Natural killer cell (primary cell): ENCODE results near the gene ASAP2. TPM values are rescaled to one million over a fixed set of nuclear protein-coding genes. Genes with fewer than 3 reads are reported as not detected.
A peak's percentile ranks its signal among the peaks of the same experiment; 100 is the strongest.

Source experiments
- ATAC-seq, 3 donors: fragments of 150-1000 bp in 2 of 3; fragments of 200-7000 bp in 1 of 3; cut with Tn5 transposase; 1 replicate in 1 of 3; 2 replicates in 2 of 3; pipeline ENCODE4 v1.10.0; 2021; ENCODE audit warnings: mild to moderate bottlenecking in 2 of 3, moderate library complexity in 2 of 3
- DNase-seq, 2 donors: peaks; one replicate each; pipeline versions ENCODE4 v3.0.0 to v3.0.0-alpha.2; 2013 to 2021; ENCODE audit warnings: mixed read lengths in 1 of 2
- H3K27ac ChIP-seq: one replicate; pipeline ENCODE4 v1.5.1; 2013; ENCODE audit warnings: mild to moderate bottlenecking, low read length
- H3K27me3 ChIP-seq: one replicate; pipeline ENCODE4 v1.6.1; 2013; ENCODE audit warnings: low read length; ENCODE audit not compliant: control insufficient read depth, insufficient read depth
- H3K36me3 ChIP-seq: one replicate; pipeline ENCODE4 v1.6.1; 2013; ENCODE audit warnings: low read length; ENCODE audit not compliant: control insufficient read depth, insufficient read depth
- H3K4me1 ChIP-seq: one replicate; pipeline ENCODE4 v1.6.1; 2013; ENCODE audit warnings: low read length; ENCODE audit not compliant: control insufficient read depth, insufficient read depth
- H3K4me3 ChIP-seq: one replicate; pipeline ENCODE4 v1.5.1; 2013; ENCODE audit warnings: low read length
- H3K9me3 ChIP-seq: one replicate; pipeline ENCODE4 v1.6.1; 2013; ENCODE audit warnings: low read length; ENCODE audit not compliant: control insufficient read depth, insufficient read depth
- H3K27ac Mint-ChIP-seq, 2 donors: one replicate each; pipeline ENCODE4 v1.8.0; 2022; ENCODE audit warnings: mild to moderate bottlenecking in 2 of 2, mixed read lengths in 2 of 2, moderate library complexity in 1 of 2
- H3K27me3 Mint-ChIP-seq, 2 donors: one replicate each; pipeline ENCODE4 v1.8.0; 2022; ENCODE audit warnings: low read depth in 2 of 2, mixed read lengths in 2 of 2
- H3K36me3 Mint-ChIP-seq: one replicate; pipeline ENCODE4 v1.8.0; 2022; ENCODE audit warnings: mixed read lengths
- H3K4me1 Mint-ChIP-seq, 2 donors: one replicate each; pipeline ENCODE4 v1.8.0; 2022; ENCODE audit warnings: mixed read lengths in 2 of 2
- H3K4me3 Mint-ChIP-seq: one replicate; pipeline ENCODE4 v1.8.0; 2022; ENCODE audit warnings: mild to moderate bottlenecking, moderate library complexity, mixed read lengths
- H3K9me3 Mint-ChIP-seq, 2 donors: one replicate each; pipeline ENCODE4 v1.8.0; 2022; ENCODE audit warnings: mixed read lengths in 2 of 2
- WGBS: methylation state at CpG from one replicate; pipeline ENCODE4 v1.1.7; 2013; ENCODE audit warnings: missing lambda C conversion rate; ENCODE audit not compliant: insufficient coverage; 5-methylcytosine and 5-hydroxymethylcytosine counted together
- intact Hi-C: fragments of 100-400 bp; cut with micrococcal nuclease; formaldehyde crosslinking; loops from one replicate; pipeline ENCODE4 v1.14.2; 2022
- total RNA-seq, 4 donors: library from RNA; stranded (reverse); fragments of 120-200 nt in 1 of 4; gene quantifications; one replicate each; pipeline versions ENCODE4 v1.2.3 to v1.2.4, GENCODE V29; 2013 to 2022
- TF ChIP-seq, protein P1 (sequence below): fragments of 200-600 bp; IDR thresholded peaks from one replicate; pipeline ENCODE4 v1.8.0; 2022; ENCODE audit warnings: antibody characterized with exemption

ASAP2 gene
- total RNA-seq, 3 donors from 2014 or later (not counting 1 experiment from before 2014, with no cell fraction given) = 0.20 to 1.8 (median 0.60) TPM

DNA sequence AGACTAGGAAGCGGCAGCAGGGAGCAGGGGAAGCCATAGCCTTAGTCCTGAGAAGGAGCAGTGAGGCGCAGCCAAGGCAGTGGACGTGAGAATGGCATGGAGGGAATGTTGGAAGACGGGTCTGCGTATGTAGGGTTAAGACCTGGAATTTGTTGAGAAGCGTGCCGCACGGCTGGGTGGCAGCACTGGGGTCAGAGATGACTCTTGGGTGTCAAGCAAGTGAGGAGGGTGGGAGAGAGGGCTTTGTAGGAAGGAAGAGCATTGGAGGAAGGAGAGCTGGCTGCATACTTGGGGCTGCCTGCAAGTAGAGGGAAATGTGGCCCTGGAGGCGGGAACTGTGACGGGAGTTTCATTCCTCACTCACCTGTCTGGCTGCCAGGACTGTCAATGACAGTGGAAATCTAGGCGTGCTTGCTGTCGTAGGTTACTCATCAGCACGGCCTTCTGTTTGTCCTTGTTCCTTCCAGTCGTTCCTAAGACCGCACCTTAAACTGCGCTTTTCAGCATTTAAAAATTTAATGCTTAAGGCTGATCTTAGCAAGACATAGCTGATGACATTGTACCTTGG is 108.8 kb downstream of the ASAP2 start:
- no peaks in the 10 kb centered on the region for H3K9me3 Mint-ChIP-seq
- no peak overlapping the region for H3K4me3 ChIP-seq
- intact Hi-C loops = no loop called here
- H3K27me3 ChIP-seq = no peaks in the 10 kb centered on the region
- no peaks in the 10 kb centered on the region for H3K36me3 ChIP-seq
- no peaks in the 10 kb centered on the region for H3K36me3 Mint-ChIP-seq
- no peak overlapping the region for H3K27ac Mint-ChIP-seq
- no peaks in the 10 kb centered on the region for H3K4me1 ChIP-seq
- TF ChIP-seq, protein P1, sequence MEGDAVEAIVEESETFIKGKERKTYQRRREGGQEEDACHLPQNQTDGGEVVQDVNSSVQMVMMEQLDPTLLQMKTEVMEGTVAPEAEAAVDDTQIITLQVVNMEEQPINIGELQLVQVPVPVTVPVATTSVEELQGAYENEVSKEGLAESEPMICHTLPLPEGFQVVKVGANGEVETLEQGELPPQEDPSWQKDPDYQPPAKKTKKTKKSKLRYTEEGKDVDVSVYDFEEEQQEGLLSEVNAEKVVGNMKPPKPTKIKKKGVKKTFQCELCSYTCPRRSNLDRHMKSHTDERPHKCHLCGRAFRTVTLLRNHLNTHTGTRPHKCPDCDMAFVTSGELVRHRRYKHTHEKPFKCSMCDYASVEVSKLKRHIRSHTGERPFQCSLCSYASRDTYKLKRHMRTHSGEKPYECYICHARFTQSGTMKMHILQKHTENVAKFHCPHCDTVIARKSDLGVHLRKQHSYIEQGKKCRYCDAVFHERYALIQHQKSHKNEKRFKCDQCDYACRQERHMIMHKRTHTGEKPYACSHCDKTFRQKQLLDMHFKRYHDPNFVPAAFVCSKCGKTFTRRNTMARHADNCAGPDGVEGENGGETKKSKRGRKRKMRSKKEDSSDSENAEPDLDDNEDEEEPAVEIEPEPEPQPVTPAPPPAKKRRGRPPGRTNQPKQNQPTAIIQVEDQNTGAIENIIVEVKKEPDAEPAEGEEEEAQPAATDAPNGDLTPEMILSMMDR = no peak
- no peaks in the 10 kb centered on the region for H3K4me1 Mint-ChIP-seq
- WGBS = 93% methylated on average over 16 of the region's 16 CpGs
- DNase-seq (no peak), ATAC-seq (no peak)
- H3K27ac ChIP-seq = no peak overlapping the region
- H3K9me3 ChIP-seq = no peaks in the 10 kb centered on the region
- peaks cover 0 to 8% of the 10 kb centered on the region in 2 donors for H3K27me3 Mint-ChIP-seq
- no peak overlapping the region for H3K4me3 Mint-ChIP-seq

DNA sequence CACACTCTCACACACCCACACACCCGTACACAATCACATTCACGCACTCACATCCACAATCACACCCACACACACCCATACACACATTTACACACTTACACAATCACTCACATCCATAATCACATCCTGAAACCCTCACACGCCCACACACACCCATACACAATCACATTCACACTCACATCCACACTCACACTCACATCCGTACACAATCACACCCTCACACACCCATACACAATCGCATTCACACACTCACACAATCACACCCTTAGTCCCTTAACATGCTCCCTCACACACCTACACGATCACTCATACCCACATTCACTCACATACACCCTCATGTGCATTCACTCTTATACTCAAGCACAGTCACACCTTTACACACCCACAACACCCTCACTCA is 110.9 kb downstream of the ASAP2 start:
- DNase-seq (no peak), ATAC-seq (peak in 1 of 3 donors; percentile 28)
- Mint-ChIP-seq H3K27ac (no peak overlapping the region), H3K36me3 (no peaks in the 10 kb centered on the region), H3K27me3 (peaks cover 0 to 5% of the 10 kb centered on the region in 2 donors), H3K4me1 (no peaks in the 10 kb centered on the region), H3K9me3 (no peaks in the 10 kb centered on the region), H3K4me3 (no peak overlapping the region)
- no peak overlapping the region for H3K4me3 ChIP-seq
- no peak overlapping the region for H3K27ac ChIP-seq
- H3K27me3 ChIP-seq = no peaks in the 10 kb centered on the region
- 93% methylated on average over 6 of the region's 6 CpGs for WGBS
- H3K36me3 ChIP-seq = no peaks in the 10 kb centered on the region
- TF ChIP-seq, protein P1 = no peak
- intact Hi-C loops = no loop called here
- no peaks in the 10 kb centered on the region for H3K9me3 ChIP-seq
- H3K4me1 ChIP-seq = no peaks in the 10 kb centered on the region

DNA sequence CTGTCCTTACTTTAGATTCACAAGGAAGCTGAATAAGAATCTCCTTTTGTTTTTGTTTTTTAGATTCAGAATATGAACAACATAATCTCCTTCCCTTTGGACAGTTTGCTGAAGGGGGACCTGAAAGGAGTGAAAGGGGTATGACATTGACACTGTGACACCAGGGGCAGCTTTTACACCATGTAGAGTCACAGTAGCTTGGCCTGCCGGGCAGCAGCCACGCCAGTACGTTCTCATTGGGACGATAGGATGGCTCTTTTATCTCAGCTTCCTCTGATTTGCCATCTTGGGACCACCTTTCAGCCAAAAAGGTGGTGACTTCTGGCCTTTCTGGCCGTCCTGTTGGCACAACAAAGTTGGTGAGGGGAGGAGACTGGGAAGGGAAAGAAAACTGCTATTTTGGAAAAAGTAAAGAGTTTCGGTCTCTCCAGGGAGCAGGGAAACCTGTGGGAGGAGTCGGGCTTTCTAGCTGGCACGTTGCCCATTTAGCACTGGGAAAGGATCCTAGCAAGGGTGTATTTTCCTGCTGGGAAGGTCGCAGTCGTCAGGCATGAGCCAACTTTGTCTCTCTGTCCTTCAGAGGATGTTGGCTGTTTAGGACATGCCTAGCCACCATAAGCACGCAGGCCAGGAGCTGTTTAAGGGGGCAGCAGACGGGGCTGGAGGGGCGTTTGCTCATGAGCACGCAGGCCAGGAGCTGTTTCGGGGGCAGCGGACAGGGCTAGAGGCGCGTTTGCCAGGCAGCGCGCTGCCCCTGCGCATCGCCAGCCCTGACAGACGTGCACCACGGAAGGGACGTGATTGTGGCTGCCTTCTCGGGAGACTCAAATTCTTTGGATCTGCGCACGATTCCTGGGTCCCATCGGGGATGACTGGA is 112.1 kb downstream of the ASAP2 start:
- no peak overlapping the region for H3K4me3 Mint-ChIP-seq
- H3K4me1 Mint-ChIP-seq = no peaks in the 10 kb centered on the region
- peaks cover 0 to 5% of the 10 kb centered on the region in 2 donors for H3K27me3 Mint-ChIP-seq
- intact Hi-C loops = no loop called here
- WGBS = 93% methylated on average over 29 of the region's 29 CpGs
- TF ChIP-seq, protein P1 = no peak
- Histone ChIP-seq H3K4me1 (no peaks in the 10 kb centered on the region), H3K36me3 (no peaks in the 10 kb centered on the region), H3K9me3 (no peaks in the 10 kb centered on the region), H3K27me3 (no peaks in the 10 kb centered on the region), H3K27ac (no peak overlapping the region), H3K4me3 (no peak overlapping the region)
- no peaks in the 10 kb centered on the region for H3K9me3 Mint-ChIP-seq
- no peak overlapping the region for H3K27ac Mint-ChIP-seq
- DNase-seq (no peak), ATAC-seq (no peak)
- H3K36me3 Mint-ChIP-seq = no peaks in the 10 kb centered on the region
